BLaER1 (cell line): ENCODE measurements around the gene PRR16.

Experiments
- H3K27ac ChIP-seq: shearing (Covaris generic); formaldehyde crosslinking; 2 replicates; pipeline ENCODE4 v1.8.1; 2022
- H3K27me3 ChIP-seq: shearing (Covaris generic); formaldehyde crosslinking; 2 replicates; pipeline ENCODE4 v1.8.1; 2022
- H3K36me3 ChIP-seq: shearing (Covaris generic); formaldehyde crosslinking; 2 replicates; pipeline ENCODE4 v1.8.1; 2022
- H3K4me1 ChIP-seq: shearing (Covaris generic); formaldehyde crosslinking; 2 replicates; pipeline ENCODE4 v1.8.1; 2022
- H3K4me2 ChIP-seq: shearing (Covaris generic); formaldehyde crosslinking; 2 replicates; pipeline ENCODE4 v1.8.1; 2022
- H3K4me3 ChIP-seq: shearing (Covaris generic); formaldehyde crosslinking; 2 replicates; pipeline ENCODE4 v1.8.1; 2022
- H3K9ac ChIP-seq: shearing (Covaris generic); formaldehyde crosslinking; 2 replicates; pipeline ENCODE4 v1.8.1; 2022
- H3K9me3 ChIP-seq: shearing (Covaris generic); formaldehyde crosslinking; 2 replicates; pipeline ENCODE4 v1.8.1; 2022
- H4K20me1 ChIP-seq: shearing (Covaris generic); formaldehyde crosslinking; 2 replicates; pipeline ENCODE4 v1.8.1; 2022
- Cebpa-rat ChIP-seq: shearing (Covaris generic); IDR thresholded peaks from 2 replicates; pipeline ENCODE4 v1.8.1; 2022

The PRR16 gene

GRCh38 chr5:120461251-120461650, 2.8 kb upstream of the PRR16 start:
- Histone ChIP-seq H3K4me2 (no peak overlapping the region), H3K9me3 (peaks cover 23% of the 10 kb centered on the region), H3K4me3 (no peak overlapping the region), H3K27ac (no peak overlapping the region), H3K4me1 (peaks cover 7% of the 10 kb centered on the region; the same call in 1 of the 2 replicates), H3K27me3 (no peaks in the 10 kb centered on the region), H4K20me1 (no peaks in the 10 kb centered on the region), H3K9ac (no peak overlapping the region), H3K36me3 (no peaks in the 10 kb centered on the region)
- no peak for TF ChIP-seq Cebpa-rat

DNA sequence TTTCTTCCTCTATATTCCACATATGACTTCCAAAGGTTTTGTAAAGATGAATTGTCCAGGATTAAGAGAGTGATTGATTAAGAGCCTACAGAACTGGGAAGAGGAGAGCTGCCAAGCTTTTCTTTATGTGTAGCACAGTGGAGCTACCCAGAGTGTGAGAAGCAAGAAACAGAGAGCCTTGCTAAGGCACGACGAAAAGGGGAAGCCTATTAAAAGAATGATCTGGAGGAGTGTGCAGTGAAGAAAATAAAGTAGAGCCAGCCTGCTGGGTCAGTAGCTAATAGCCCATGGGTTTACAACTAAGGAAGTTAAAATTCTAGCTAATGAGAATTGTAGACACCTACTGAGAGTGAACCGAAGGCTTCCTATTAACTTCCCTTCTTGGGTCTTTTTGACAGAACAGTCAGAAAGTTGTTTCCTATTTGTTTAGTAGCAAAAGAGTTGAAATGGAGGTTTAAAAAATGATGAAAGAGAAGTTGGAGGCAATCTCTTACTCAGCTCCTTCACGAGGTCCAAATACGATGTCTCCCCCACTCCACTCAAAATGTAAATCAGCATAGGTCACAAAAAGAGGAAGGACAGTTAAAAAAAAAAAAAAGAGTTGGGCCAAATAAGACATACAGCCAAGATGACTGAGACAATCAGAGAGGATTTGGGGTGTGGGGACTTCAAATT, 957 bp upstream of the PRR16 start:
- no peak for TF ChIP-seq Cebpa-rat
- Histone ChIP-seq H4K20me1 (no peaks in the 10 kb centered on the region), H3K4me3 (no peak overlapping the region), H3K27ac (no peak overlapping the region), H3K27me3 (no peaks in the 10 kb centered on the region), H3K36me3 (no peaks in the 10 kb centered on the region), H3K9ac (no peak overlapping the region), H3K4me2 (no peak overlapping the region), H3K9me3 (peaks cover 23% of the 10 kb centered on the region), H3K4me1 (peaks cover 2% of the 10 kb centered on the region; the same call in 1 of the 2 replicates)

- H3K27me3 ChIP-seq, result no peaks in the 10 kb centered on the region
- H3K4me1 ChIP-seq, result no peaks in the 10 kb centered on the region
- H3K9me3 ChIP-seq, result peaks cover 23% of the 10 kb centered on the region
- no peaks in the 10 kb centered on the region for H4K20me1 ChIP-seq
- H3K4me2 ChIP-seq, result no peak overlapping the region
- no peak for TF ChIP-seq Cebpa-rat
- no peak overlapping the region for H3K9ac ChIP-seq
- H3K36me3 ChIP-seq, result no peaks in the 10 kb centered on the region
- no peak overlapping the region for H3K27ac ChIP-seq
- H3K4me3 ChIP-seq, result no peak overlapping the region
These were observed 731 bp downstream of the PRR16 start for GRCh38 chr5:120464627-120465435.

DNA sequence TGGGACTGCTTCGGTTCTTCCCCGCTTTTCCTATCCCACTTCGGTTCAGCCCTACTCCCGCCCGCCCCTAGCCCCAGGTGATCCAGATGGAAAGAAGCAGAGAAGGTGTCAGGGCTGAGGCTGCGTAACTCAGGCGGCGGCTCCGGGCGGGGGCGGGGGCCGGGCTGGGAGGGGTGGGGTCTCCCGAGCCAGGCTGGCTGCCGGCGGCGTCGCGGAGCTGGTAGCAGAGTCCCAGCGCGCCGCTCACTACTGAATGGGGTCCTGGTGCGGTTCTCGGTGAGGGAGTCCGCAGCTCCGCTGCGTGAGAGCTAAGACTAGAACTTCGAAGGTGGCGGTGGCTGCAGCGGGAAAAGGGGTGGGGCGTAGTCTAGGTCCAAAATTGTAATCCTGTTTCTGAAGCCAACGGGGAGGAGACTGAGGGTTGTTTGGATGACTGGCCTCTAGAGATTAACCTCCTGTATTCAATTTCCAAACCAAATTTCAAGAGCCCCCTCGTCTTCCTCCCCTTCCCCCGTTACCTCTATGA, 1.4 kb downstream of the PRR16 start:
- peaks cover 23% of the 10 kb centered on the region for H3K9me3 ChIP-seq
- no peak for TF ChIP-seq Cebpa-rat

GRCh38 chr5:120466341-120467006, 2.4 kb downstream of the PRR16 start:
- no peak overlapping the region for H3K27ac ChIP-seq
- H3K9me3 ChIP-seq, result peaks cover 23% of the 10 kb centered on the region
- H3K4me1 ChIP-seq, result no peaks in the 10 kb centered on the region
- no peaks in the 10 kb centered on the region for H3K36me3 ChIP-seq
- H3K4me2 ChIP-seq, result no peak overlapping the region
- TF ChIP-seq Cebpa-rat, result no peak
- no peaks in the 10 kb centered on the region for H3K27me3 ChIP-seq
- no peaks in the 10 kb centered on the region for H4K20me1 ChIP-seq
- H3K9ac ChIP-seq, result no peak overlapping the region
- H3K4me3 ChIP-seq, result no peak overlapping the region

More for the DNA sequence above, 1.4 kb downstream of the PRR16 start:
- no peak overlapping the region for H3K27ac ChIP-seq
- H3K4me2 ChIP-seq, result no peak overlapping the region
- no peaks in the 10 kb centered on the region for H3K4me1 ChIP-seq
- H3K4me3 ChIP-seq, result no peak overlapping the region
- no peaks in the 10 kb centered on the region for H3K36me3 ChIP-seq
- H3K27me3 ChIP-seq, result no peaks in the 10 kb centered on the region
- no peak overlapping the region for H3K9ac ChIP-seq
- H4K20me1 ChIP-seq, result no peaks in the 10 kb centered on the region

DNA sequence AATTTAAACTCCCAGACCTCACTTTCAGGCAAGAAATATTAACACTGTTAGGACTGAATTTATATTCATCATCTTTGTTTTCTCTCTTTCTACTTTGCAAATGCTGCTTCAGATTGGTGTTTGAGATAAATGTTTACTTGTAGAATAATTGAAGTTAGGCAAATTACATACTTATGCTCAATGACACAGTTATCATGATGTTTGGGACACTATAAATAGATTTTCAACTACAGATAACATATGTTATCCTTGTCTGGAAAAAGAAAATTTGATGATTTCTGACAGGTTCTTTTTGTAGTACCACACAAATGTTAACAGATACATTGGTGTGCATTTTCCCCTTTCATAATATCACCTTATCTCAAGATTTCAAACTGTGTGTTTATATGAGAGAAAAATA, 7.9 kb downstream of the PRR16 start:
- TF ChIP-seq Cebpa-rat, result no peak
- no peak overlapping the region for H3K27ac ChIP-seq
- H3K4me3 ChIP-seq, result no peak overlapping the region
- H3K36me3 ChIP-seq, result no peaks in the 10 kb centered on the region
- no peak overlapping the region for H3K4me2 ChIP-seq
- no peaks in the 10 kb centered on the region for H3K9me3 ChIP-seq
- H4K20me1 ChIP-seq, result no peaks in the 10 kb centered on the region
- H3K9ac ChIP-seq, result no peak overlapping the region
- no peaks in the 10 kb centered on the region for H3K4me1 ChIP-seq
- no peaks in the 10 kb centered on the region for H3K27me3 ChIP-seq

DNA sequence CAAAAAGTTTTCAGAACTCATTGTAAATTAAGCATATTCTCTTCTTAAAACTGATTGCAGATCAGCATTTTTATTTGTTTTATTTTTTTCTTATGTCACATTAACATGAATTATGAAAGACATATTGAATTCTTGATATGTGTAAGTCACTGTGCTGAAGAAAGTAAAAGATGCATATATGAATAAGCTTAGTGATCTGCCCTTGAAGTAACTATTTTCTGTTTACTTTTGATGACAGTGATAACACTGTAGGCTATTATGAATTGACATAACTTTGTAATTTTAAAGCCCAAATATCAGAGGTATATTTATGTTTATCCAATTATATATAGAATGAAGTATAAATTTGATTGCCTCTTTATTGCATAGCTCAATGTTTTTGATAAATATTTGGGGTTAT, 8.8 kb downstream of the PRR16 start:
- Histone ChIP-seq H3K4me3 (no peak overlapping the region), H3K27me3 (no peaks in the 10 kb centered on the region), H3K9ac (no peak overlapping the region), H3K36me3 (no peaks in the 10 kb centered on the region), H3K4me2 (no peak overlapping the region), H3K4me1 (no peaks in the 10 kb centered on the region), H3K27ac (no peak overlapping the region), H4K20me1 (no peaks in the 10 kb centered on the region), H3K9me3 (no peaks in the 10 kb centered on the region)
- TF ChIP-seq Cebpa-rat, result no peak

DNA sequence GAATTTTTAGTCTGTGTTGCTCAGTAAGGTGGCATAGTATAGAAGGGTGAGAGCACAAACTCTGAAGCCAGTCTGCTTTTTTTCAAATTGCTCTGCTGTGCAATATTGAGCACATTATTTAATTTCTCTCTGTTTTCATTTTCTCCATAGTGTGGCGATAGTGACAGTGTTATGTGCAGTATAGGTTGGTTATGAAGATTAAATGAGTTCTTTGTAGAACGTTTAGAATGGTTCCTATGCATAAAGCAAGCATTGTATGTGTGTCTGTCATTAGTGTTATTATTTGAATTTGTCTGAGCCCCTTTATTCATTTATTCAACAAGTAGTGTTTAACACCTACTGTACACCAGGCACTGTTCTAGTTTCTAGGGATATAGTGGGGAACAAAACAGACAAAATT, 9.2 kb downstream of the PRR16 start:
- H3K9me3 ChIP-seq, result no peaks in the 10 kb centered on the region
- no peaks in the 10 kb centered on the region for H3K36me3 ChIP-seq
- no peak overlapping the region for H3K4me3 ChIP-seq
- no peak for TF ChIP-seq Cebpa-rat
- no peaks in the 10 kb centered on the region for H4K20me1 ChIP-seq
- H3K4me2 ChIP-seq, result no peak overlapping the region
- H3K4me1 ChIP-seq, result no peaks in the 10 kb centered on the region
- H3K9ac ChIP-seq, result no peak overlapping the region
- H3K27me3 ChIP-seq, result no peaks in the 10 kb centered on the region
- no peak overlapping the region for H3K27ac ChIP-seq

DNA sequence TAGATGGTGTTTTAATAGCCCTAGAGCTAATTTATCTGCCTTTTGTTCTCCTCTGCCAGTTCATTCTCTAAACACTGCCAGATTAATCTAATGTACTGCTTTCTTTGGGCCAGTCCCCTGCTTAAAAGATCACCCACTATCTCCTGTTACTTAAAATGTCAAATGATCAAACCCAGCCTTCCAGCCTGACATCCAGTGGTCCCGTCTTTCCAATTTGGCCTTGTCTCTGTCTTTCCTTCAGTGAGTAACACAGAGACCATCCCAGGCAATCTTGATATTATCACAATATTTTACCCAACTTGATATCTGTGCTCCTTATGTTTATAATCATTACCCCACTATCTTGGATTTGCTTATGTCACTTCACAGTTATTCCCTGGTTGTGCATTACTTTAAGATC, 12.0 kb downstream of the PRR16 start:
- H3K27ac ChIP-seq, result no peak overlapping the region
- no peak overlapping the region for H3K4me3 ChIP-seq
- no peaks in the 10 kb centered on the region for H3K27me3 ChIP-seq
- H4K20me1 ChIP-seq, result no peaks in the 10 kb centered on the region
- H3K9me3 ChIP-seq, result no peaks in the 10 kb centered on the region
- no peaks in the 10 kb centered on the region for H3K4me1 ChIP-seq
- no peak overlapping the region for H3K4me2 ChIP-seq
- no peaks in the 10 kb centered on the region for H3K36me3 ChIP-seq
- H3K9ac ChIP-seq, result no peak overlapping the region
- TF ChIP-seq Cebpa-rat, result no peak

GRCh38 chr5:120479066-120479465, 15.0 kb downstream of the PRR16 start:
- no peak overlapping the region for H3K27ac ChIP-seq
- TF ChIP-seq Cebpa-rat, result no peak
- no peaks in the 10 kb centered on the region for H4K20me1 ChIP-seq
- no peak overlapping the region for H3K9ac ChIP-seq
- H3K4me1 ChIP-seq, result no peaks in the 10 kb centered on the region
- H3K4me3 ChIP-seq, result no peak overlapping the region
- H3K27me3 ChIP-seq, result no peaks in the 10 kb centered on the region
- H3K9me3 ChIP-seq, result no peaks in the 10 kb centered on the region
- no peak overlapping the region for H3K4me2 ChIP-seq
- no peaks in the 10 kb centered on the region for H3K36me3 ChIP-seq
